Suppressor macrophage treated with lipopolysaccharide for 1 hour (primary cell): ENCODE data around the gene PTPRK.

ENCODE experiments used
- DNase-seq, 3 donors: peaks; one replicate each; pipeline ENCODE4 v3.0.0-alpha.2; 2020 to 2022

The PTPRK gene

DNA sequence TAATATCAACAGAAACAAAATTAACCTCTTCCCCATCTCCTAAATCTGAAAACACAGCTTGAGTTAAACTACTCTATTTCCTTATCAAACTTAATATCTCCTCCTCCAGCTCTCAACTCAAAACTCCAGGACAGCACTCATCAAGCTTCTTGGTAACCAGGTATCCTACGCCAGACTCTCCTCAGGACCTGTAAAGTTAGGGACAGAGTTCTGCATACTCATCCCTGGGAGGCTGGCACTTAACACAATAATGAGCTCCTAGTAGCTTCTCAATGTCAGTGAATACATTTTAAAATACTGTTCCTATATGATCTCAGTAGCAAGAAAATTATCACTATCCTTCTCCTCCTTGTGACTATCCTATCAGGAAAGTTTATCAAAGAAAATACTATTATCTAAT, 240.3 kb downstream of the PTPRK start:
- DNase-seq: no peak

- DNase-seq: no peak
These were observed 241.6 kb downstream of the PTPRK start for GRCh38 chr6:128278836-128279235.

DNA sequence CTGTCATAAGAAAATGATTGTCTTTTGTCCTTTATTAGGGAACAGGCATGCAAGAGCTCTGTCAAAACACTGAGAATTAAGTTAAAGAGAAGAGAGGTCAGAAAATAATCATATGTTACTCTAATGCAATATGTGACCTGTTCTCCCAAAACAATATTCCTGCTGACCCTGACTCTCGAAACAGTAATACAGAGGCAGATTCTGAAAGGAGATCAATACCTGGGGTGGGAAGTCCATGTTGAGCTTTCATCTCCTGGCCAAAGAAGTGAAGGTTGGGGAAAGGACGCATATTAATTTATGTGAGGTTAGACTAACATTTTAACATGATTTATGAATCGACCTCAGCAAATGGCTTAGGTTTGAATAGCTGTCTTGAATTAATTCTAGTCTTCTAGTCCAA, 243.0 kb downstream of the PTPRK start:
- no peak for DNase-seq

GRCh38 chr6:128276311-128276710, 244.1 kb downstream of the PTPRK start:
- DNase-seq: no peak

DNA sequence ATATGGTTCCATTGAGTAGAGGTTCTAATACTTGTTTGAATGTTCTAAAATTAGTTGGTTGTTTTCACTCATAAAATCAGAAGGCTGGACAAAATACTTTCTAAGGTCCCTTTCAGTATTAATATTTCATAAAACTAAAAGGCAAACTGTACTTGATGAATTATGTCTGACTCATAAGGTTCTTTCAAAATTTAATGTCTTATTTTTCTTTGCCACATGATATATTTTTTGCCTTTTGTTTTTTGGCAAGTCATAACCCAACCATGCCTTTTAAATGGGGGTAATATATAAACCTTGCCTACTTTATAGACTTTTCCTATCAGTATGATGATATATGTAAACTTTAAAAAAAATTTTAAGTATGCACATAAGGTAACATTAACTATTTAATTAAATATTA, 244.7 kb downstream of the PTPRK start:
- DNase-seq: no peak

DNA sequence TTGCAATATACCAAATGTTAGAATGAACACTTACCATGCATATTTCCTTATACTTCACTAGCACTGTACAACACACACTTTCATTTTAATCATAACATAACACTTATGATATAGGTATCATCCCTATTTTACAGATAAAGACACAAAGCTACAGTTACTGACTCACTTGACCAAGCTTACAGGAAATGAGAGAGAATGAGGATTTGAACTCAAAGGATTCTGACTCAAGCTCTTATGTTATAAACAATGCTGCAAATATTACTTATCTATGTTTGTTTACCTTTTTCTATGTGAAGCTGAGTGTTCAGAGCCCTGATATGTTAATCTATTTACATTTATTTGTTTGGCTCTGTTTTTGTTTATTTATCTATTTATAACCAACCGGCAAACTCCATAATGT, 245.4 kb downstream of the PTPRK start:
- DNase-seq: no peak

DNA sequence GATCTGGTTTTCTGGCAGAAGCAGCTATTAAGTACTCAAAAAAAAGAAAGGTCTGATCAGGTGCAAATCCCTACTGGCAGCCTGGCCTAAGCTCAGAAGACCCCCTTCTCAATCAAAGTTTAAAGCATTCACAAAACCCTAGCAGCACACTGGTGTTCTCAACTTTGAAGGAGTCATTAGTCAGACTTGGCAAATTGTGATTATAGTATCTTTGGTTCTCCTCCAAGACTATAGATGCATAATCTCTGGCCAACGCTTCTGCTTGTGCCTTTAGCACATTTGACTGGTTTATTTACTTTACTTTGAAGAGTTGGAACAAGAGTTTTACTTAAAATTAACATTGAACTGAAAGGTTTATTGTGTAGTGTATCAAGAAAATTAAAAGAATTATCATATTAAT, 248.9 kb downstream of the PTPRK start:
- no peak for DNase-seq

DNA sequence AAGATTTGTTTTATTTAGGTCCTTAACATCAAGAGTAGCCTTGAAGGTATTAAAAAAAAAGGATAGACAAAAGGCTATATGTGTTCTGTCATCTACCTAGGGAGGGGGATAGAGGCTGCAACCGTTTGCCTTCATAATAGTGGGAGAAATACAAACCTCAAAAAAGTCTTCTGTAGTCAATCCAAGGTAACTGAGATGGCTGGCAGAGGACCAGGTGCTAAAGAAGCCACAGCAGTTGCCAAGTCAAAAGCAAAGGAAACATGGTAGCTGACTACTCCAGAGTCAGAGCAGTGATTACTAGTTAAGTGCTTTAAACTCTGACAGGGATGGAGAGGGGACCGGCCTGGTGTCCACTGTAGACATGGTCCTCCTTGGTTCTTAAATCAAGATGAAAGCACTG, 249.4 kb downstream of the PTPRK start:
- DNase-seq: no peak

GRCh38 chr6:128266946-128267345, 253.5 kb downstream of the PTPRK start:
- DNase-seq: no peak

GRCh38 chr6:128265706-128266105, 254.7 kb downstream of the PTPRK start:
- no peak for DNase-seq

- peak; percentile 6 to 46 (median 26) for DNase-seq
These were observed 260.4 kb downstream of the PTPRK start for GRCh38 chr6:128259730-128260685.

GRCh38 chr6:128259029-128259724, 261.2 kb downstream of the PTPRK start:
- DNase-seq: peak in 1 of 3 donors; percentile 10

DNA sequence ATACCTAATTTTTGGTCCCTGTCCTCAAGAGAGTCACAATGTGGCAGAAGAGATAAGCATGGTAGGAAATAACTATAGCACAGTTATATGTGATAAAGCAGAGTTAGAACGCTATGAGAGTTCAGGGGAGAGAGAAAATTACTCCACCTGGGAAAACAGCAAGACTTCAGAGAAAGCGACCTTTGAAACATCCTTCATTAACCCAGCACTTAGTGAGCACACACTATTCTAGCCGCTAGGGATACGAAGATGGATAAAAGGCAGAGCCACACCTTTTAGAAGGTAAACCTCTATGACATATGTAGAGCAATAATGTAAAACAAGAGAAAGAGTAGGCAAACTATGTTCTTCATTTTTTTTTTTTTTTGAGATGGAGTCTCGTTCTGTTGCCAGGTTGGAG, 264.3 kb downstream of the PTPRK start:
- no peak for DNase-seq

- no peak for DNase-seq
These were observed 267.8 kb downstream of the PTPRK start for GRCh38 chr6:128252341-128253176.

- DNase-seq: no peak
These were observed 268.7 kb downstream of the PTPRK start for GRCh38 chr6:128251445-128252340.

DNA sequence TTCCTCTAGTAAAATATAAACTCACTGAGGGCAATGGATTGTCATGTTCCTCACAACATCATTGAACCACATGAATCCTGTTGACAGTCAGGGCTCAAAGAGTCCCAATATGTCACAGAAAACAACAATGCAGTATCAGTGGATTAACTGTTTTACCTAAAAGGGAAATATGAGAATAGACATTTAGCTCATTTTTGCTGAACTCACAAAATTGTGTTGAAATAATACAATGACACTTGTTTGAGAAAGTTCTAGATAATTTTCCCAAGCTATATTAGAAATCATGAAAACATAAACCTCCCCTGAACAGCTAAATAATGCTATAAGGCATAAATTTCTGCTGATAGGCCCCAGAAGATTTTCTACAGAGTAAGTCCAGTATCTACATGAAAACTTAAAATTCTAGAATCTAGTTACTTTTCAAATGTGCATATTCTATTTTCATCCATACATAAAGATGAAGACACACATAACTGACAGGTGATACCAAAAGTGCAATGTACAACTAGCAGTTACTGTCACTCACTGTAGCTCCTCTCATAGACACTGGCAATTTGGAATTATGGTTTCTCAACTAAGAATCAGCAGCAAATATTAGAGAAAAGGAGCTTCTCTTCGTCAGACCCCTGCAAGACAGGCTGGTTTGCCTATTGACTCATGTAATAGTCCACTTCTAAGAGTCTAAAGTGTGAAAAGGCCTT, 269.9 kb downstream of the PTPRK start:
- no peak for DNase-seq

DNA sequence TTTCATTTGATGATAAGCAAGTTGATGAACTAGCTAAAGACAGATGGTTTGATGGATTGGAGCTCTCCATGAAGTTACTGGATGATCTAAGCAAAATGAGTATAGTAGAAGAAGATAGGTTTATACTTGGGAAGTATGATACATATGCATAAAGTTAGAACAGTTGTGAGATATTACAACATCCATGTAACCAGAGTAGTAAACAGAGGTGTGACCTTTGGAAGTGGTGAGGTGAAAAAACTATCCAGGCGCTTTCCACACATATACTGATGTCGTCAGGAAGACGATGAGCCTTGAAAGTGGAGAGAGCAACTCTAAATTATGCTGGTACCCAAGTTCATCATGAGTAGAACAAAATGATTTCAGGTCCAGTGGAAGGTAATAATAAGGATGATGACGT, 271.0 kb downstream of the PTPRK start:
- no peak for DNase-seq

GRCh38 chr6:128246472-128247260, 273.7 kb downstream of the PTPRK start:
- no peak for DNase-seq

DNA sequence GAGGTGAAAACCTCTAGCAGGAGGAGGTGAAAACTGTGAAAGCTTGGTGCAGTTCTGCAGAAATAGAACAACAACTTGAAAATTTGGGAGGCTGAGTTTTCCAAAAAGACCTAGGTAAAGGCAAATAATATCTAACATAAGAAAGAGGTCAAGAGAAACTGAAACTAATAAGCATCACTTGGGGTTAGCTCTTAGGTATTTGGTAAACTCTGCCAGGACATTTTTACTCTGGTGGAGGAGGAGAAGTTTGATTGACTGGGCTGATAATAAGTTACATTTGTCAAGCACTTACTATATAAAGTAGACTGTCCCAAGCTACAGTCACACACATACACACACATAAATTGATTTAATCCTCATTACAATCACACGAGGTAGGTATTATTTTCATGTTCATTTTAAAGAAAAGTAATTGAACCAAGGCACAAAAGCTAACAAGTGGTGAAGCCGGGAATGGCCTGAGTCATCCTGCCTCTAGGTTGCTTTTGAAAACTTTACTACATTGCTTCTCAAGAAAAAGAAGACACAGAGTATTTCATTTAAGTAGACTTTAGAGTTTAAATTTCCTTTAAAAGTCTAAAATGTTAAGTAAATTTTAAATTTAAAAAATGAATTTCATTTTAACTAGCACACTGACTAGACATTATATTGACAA, 275.5 kb downstream of the PTPRK start:
- no peak for DNase-seq

- no peak for DNase-seq
These were observed 277.5 kb downstream of the PTPRK start for GRCh38 chr6:128242765-128243403.
